Stimulated activated CD4-positive, alpha-beta T cell treated with anti-CD3 and anti-CD28 coated beads, Interleukin-1b, Interleukin-23, amount 100 ng/mL, for 48 hours (primary cell): ENCODE measurements around the gene GTF2H1.
"Not testable (repeated sequence)": the region's sequence is repeated elsewhere in the genome, so short reads cannot be mapped to it uniquely, and the experiment has no call there.

Experiments
- DNase-seq: peaks from one replicate; pipeline ENCODE4 v3.0.0-alpha.2; 2020

The GTF2H1 gene

DNA sequence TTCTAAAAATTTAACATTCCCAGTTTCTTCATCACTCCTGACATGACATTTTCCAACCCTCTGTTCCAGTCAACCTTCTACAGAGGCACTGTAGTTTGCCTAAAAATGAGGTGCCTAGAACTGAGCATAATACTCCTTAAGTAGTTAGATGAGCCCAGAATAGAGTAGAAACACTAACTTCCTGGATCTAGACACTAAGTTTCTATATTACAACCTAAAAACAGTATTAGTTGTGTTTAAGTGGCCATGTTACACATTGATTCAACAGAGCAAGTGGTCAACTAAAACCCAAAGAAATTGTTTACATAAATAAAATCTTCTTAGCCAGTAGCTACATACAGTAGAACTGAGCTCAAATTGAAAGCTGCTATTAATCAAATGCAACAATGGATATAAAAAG, 1.8 kb upstream of the GTF2H1 start:
- no peak for DNase-seq

DNA sequence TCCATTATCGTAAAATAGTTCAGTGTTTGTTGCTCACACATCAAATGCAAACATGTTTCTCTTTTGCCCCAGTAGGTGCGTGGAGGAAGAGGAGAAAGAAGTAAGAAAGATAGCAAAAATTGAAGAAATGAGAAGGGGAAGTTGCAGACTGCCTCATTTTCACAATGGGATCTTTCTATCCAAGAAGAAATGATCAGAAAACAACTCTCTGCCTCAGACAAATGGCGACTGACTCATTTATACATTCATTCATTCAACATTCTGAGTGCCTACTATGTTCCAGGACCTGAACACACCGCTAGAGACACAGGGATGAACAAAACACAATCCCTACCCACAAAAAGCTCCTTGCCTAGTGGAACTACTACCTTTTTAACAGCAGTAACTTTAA, 794 bp upstream of the GTF2H1 start:
- no peak for DNase-seq

GRCh38 chr11:18322818-18323570, 627 bp downstream of the GTF2H1 start:
- no peak for DNase-seq

DNA sequence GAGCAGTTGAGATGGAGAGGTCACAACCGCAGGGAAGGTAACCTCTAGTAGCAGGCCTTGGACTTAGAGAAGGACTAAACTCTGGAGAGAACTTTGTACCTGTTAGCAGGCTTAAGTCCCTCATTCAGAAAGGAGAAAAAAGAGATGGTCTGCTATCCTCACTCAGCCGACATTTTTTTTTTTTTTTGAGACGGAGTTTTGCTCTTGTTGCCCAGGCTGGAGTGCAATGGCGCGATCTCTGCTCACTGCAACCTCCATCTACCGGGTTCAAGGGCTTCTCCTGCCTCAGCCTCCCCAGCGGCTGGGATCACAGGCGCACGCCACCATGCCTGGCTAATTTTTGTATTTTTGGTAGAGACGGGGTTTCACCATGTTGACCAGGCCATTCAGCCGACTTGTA, 1.5 kb downstream of the GTF2H1 start:
- DNase-seq, result not testable (repeated sequence)

- no peak for DNase-seq
These were observed 2.0 kb downstream of the GTF2H1 start for GRCh38 chr11:18324381-18324780.

DNA sequence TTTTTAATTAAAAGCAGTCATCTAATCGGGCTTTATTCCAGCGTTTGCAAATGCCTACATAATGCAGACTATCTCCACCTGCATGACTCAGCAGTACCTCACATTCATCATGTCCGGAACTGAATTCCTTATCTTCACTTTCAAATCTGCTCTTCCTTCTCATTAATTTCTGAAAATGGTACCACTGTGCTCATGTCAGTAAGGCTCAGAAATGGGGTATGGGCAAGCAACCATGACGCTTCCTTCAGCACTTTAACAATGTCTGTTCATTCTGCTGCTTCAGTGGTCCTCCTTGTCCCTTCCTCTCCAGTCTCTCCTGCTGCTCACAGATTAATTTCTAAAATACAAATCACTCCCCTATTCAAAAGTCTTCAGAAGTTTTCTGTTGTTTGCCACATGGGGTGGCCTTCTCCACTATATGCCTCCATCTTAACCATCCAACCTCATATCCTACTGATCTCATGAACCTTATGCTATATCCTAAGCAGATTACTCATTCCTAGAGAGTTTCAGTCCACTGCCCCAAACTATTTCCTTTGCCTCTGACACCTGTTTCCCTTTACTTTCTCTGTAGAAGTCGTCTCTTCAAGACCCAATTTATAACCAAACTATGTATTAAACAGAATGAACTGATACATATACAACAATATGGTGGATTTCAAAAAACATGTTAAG, 7.0 kb downstream of the GTF2H1 start:
- DNase-seq, result no peak

DNA sequence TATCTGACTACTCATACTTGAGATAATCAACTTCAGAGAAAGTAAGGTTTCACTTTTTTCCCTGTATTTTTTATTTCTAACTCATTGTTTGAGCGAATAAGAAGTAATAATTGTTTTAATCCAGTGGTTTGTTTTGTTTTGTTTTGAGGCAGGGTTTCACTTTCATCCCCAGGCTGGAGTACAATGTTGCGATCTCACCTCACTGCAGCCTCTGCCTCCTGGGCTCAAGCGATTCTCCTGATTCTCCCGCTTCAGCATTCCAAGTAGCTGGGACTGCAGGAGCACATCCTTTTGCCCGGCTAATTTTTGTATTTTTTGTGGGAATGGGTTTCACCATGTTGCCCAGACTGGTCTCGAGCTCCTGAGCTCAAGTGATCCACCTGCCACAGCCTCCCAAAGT, 8.6 kb downstream of the GTF2H1 start:
- DNase-seq, result no peak

- DNase-seq, result no peak
These were observed 9.9 kb downstream of the GTF2H1 start for GRCh38 chr11:18332302-18332701.

DNA sequence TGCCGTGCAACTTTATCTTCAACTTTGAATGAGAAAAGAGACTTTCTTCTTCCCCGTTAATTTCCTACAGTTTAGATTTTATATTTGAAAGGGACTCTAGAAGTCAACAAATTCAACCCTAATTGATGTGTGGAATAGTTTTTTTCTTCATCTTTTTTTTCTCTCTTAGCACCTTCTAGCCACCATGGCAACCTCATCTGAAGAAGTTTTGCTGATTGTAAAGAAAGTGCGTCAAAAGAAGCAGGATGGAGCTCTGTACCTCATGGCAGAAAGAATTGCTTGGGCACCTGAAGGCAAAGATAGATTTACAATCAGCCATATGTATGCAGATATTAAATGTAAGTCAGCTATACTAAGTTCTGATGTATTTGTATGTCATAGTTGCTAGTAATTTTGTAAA, 10.5 kb downstream of the GTF2H1 start:
- DNase-seq, result no peak

- DNase-seq, result no peak
These were observed 25.2 kb downstream of the GTF2H1 start for GRCh38 chr11:18347471-18348125.

GRCh38 chr11:18352581-18352980, 30.2 kb downstream of the GTF2H1 start:
- no peak for DNase-seq

- no peak for DNase-seq
These were observed 36.3 kb downstream of the GTF2H1 start for GRCh38 chr11:18358646-18359045.

GRCh38 chr11:18361154-18361553, 38.8 kb downstream of the GTF2H1 start:
- no peak for DNase-seq

- no peak for DNase-seq
These were observed 42.2 kb downstream of the GTF2H1 start for GRCh38 chr11:18364495-18365073.

- no peak for DNase-seq
These were observed 43.4 kb downstream of the GTF2H1 start for GRCh38 chr11:18365741-18366140.

DNA sequence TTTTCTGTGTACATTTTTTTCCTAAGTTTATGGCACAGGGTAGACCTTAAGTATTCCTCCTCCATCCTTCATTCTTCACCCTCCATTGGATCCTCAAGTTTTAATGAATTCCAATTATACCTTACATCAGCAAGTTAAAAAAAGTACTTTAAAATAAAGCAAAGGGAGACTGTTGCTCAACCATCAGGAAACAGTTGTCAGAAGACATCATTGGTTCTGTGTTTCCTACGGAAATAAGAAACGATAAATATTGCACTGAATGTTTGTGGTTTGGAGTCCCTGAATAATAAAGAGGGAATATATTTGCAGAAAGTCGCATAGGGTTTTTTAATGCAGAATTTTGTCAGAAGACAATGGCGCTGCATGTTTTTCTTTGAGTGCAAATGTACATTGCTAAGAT, 43.9 kb downstream of the GTF2H1 start:
- no peak for DNase-seq

DNA sequence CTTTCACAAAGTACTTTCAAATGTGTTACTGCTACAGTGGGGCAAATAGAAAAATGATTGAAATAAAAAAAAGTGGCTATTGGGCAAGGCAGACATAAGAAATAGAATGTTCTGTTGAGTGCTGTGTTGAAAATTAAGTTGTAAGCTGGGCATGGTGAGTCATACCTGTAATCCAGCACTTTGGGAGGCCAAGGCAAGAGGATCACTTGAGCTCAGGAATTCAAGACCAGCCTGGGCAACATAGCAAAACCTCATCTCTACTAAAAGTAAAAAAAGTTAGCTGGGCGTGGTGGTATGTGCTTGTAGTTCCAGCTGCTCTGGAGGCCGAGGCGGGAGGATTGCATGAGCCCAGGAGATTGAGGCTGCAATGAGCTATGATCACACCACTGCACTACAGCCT, 45.1 kb downstream of the GTF2H1 start:
- DNase-seq, result no peak

DNA sequence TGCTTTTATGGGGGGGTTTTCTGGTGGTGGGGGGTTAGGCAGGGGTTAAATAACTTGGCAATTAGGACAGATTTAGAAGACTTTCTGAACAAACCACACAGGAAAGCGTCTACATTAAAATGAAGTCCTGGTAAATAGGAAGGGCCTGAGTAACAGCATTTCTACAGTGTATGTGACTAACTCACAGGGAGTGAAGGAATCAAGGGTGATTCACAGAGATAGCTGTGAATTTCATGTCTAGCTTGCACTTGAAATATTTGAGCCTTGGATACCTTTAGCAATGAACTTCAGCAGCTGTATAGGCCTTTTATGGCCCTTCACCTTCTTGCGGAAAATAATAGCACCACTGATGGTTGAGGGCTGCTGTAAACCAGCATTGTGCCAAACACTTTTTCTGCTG, 45.9 kb downstream of the GTF2H1 start:
- DNase-seq, result no peak

DNA sequence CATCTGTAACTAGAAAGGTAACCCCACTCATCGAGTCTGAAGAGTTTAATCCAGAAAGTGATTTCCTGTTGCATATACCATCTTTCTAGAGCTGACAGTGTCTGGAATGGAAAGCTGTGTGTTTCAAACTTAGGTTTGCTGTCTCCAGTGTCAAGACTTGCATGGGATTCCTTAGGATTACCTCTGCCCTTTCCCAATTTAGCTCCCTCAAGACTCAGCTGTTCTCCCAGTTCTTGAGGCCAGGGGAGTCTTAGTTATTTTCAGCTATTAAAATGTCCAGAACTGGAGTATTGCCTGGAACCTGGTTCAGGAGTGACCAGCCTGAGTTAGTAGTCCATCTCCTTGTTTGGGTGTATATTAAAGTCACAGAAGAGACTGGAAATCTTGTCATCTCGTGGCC, 47.0 kb downstream of the GTF2H1 start:
- no peak for DNase-seq

DNA sequence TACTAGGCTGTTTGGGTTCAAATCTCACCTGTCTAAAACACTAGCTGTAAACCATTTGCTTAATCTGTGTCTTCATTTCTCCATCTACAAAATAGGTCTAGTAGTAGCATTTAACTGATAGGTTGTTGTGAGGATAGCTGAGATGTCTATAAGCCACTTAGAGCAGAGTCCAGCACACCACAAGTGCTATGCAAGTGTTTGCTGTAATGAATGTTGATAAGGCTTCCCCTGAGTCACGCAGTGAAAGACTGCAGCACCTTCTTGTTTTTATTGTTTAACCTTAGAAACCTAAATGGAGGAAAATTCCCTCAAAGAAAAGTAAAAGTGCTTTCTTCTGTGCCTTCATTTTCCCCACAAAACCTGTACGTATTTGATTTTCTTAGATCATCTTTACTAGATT, 48.9 kb downstream of the GTF2H1 start:
- no peak for DNase-seq

GRCh38 chr11:18372201-18372600, 49.8 kb downstream of the GTF2H1 start:
- no peak for DNase-seq

- DNase-seq, result no peak
These were observed 52.6 kb downstream of the GTF2H1 start for GRCh38 chr11:18374956-18375355.

DNA sequence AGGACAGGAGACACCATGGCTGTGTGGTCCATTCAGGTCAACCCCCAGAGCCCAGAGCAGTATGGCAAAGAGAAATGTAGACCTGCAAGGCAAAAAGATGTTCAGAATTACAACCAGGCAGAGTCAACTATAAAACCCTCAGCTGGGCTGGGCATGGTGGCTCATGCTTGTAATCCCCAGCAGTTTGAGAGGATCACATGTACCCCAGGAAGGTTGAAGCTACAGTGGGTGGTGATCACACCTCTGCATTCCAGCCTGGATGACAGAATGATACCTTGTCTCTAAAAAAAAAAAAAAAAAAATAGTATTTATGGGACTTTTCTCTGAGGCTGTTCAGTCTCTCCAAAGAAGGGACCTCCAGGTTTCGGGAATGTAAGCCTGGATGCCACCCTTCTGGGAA, 53.6 kb downstream of the GTF2H1 start:
- no peak for DNase-seq

GRCh38 chr11:18379201-18379600, 56.8 kb downstream of the GTF2H1 start:
- DNase-seq, result no peak
